Spinal cord (tissue), 10 donors: Measurements from ENCODE around the gene CYP26A1. TPM values are rescaled to one million over a fixed set of nuclear protein-coding genes. Genes with fewer than 3 reads are reported as not detected.

ENCODE experiments used
- DNase-seq, 6 donors: peaks; one replicate each; pipeline versions ENCODE4 v3.0.0 to v3.0.0-alpha.2; 2013 to 2015; ENCODE audit warnings: low spot score in 6 of 6, low read depth in 4 of 6
- H3K27ac ChIP-seq: one replicate; pipeline ENCODE4 v1.5.1; 2013; ENCODE audit warnings: low read depth, low read length, control low read depth
- H3K27me3 ChIP-seq: one replicate; pipeline ENCODE4 v1.6.1; 2013; ENCODE audit warnings: low read length; ENCODE audit not compliant: control insufficient read depth, insufficient read depth
- H3K36me3 ChIP-seq: one replicate; pipeline ENCODE4 v1.6.1; 2013; ENCODE audit warnings: low read length; ENCODE audit not compliant: control insufficient read depth, insufficient read depth
- H3K4me1 ChIP-seq: one replicate; pipeline ENCODE4 v1.6.1; 2013; ENCODE audit warnings: low read length; ENCODE audit not compliant: control insufficient read depth, insufficient read depth
- H3K4me3 ChIP-seq: one replicate; pipeline ENCODE4 v1.5.1; 2013; ENCODE audit warnings: low read depth, low read length, control low read depth
- H3K9me3 ChIP-seq: one replicate; pipeline ENCODE4 v1.6.1; 2013; ENCODE audit warnings: low read length; ENCODE audit not compliant: control insufficient read depth, insufficient read depth
- WGBS: methylation state at CpG from one replicate; pipeline ENCODE4 v1.1.5; 2013; ENCODE audit warnings: missing lambda C conversion rate; ENCODE audit not compliant: insufficient coverage; 5-methylcytosine and 5-hydroxymethylcytosine counted together
- polyA plus RNA-seq, 2 donors: library from polyadenylated mRNA; unstranded; fragments of 120-200 nt; gene quantifications; one replicate each; pipeline ENCODE4 v1.2.1, GENCODE V29; 2013; ENCODE audit not compliant: insufficient read length in 2 of 2
- total RNA-seq, 2 donors: library from RNA; depleted of rRNA in 1 of 2; stranded (reverse); fragments of 120-200 nt in 1 of 2; fragments of >200 nt in 1 of 2; gene quantifications; one replicate each; pipeline versions ENCODE4 v1.2.3 to v1.2.4, GENCODE V29; 2013 to 2014
- donor health status: healthy.

Gene CYP26A1
- total and polyA plus RNA-seq, 4 donors, result 0.20 to 0.42 (median 0.29) TPM

DNA sequence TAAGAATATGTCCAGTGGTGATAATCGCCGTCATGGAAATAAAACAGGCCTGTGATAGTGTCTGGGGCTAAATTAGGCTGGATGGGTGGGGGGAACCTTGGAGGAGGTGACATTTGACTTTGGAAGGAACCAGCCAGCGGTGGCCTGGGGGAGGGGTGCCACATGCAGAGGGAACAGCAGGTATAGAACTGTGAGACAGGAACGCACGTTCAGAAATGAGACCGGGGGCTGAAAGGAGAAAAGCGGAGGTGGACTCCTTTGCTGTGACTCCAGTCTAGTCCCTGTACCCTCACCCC lies 2.6 kb upstream of the CYP26A1 start:
- Histone ChIP-seq H3K9me3 (no peaks in the 10 kb centered on the region), H3K4me3 (no peak overlapping the region), H3K27me3 (peaks cover 98% of the 10 kb centered on the region), H3K4me1 (peaks cover 51% of the 10 kb centered on the region), H3K36me3 (no peaks in the 10 kb centered on the region), H3K27ac (no peak overlapping the region)
- no peak for DNase-seq
- whole genome bisulfite sequencing, result 47% methylated on average over 2 of the region's 7 CpGs

DNA sequence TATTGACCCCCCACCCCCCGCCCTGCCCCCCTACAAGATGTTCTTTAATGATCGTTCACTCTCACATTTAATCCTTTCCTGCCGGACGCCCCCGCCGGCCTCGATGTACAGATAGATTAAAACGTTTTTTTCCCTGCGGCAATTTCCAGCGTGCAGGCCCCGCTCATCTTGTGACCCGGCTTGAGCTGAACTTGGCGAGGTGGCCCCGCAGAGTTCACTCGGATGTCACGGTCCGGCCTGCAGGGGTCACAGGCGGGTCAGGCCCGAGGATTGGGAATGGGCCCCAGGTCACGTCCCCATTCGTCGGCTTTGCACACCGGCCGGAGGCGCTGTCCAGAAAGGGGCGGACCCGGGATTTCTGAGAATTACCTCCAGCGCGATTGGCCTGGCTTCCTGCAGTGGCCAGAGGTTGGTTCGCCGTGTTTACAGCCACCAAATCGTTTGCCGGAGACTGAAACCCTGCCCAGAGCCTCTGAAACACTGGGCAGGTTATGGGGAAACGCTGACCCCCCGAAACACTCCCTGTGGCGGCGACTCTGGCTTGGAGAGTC lies 1.9 kb upstream of the CYP26A1 start:
- H3K4me1 ChIP-seq, result peaks cover 51% of the 10 kb centered on the region
- H3K36me3 ChIP-seq, result no peaks in the 10 kb centered on the region
- no peak overlapping the region for H3K4me3 ChIP-seq
- H3K9me3 ChIP-seq, result no peaks in the 10 kb centered on the region
- peaks cover 98% of the 10 kb centered on the region for H3K27me3 ChIP-seq
- WGBS, result under 1% methylated on average over 35 of the region's 37 CpGs
- DNase-seq, result no peak
- no peak overlapping the region for H3K27ac ChIP-seq

DNA sequence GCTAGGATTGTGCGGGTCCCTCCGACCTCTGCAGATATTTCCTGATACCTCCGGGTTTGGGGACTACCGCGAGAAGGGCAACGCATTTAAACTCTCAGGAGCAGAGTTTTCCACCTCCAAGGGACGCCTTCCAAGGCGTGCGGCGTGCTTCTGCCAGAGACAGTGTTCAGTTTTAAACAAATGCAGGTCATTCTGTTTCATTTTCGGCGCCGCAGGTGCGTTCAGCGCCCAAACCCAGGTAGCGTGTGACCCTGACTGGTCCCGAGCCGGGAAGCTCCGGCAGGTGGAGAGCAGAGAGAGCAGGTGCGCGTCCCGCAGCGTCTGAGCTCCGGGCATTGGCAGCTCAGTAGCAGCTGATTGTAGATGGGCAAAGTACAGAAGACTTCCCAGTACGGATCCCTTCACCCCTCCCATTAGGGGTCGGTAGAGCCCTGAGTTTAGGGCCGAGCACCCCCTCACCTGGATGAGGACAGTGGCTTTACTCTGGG lies 1.4 kb upstream of the CYP26A1 start:
- Histone ChIP-seq H3K9me3 (no peaks in the 10 kb centered on the region), H3K36me3 (no peaks in the 10 kb centered on the region), H3K27me3 (peaks cover 97% of the 10 kb centered on the region), H3K27ac (no peak overlapping the region), H3K4me3 (no peak overlapping the region), H3K4me1 (peaks cover 51% of the 10 kb centered on the region)
- WGBS, result under 1% methylated on average over 23 of the region's 27 CpGs
- DNase-seq, result peak in 1 of 6 donors; percentile 18

DNA sequence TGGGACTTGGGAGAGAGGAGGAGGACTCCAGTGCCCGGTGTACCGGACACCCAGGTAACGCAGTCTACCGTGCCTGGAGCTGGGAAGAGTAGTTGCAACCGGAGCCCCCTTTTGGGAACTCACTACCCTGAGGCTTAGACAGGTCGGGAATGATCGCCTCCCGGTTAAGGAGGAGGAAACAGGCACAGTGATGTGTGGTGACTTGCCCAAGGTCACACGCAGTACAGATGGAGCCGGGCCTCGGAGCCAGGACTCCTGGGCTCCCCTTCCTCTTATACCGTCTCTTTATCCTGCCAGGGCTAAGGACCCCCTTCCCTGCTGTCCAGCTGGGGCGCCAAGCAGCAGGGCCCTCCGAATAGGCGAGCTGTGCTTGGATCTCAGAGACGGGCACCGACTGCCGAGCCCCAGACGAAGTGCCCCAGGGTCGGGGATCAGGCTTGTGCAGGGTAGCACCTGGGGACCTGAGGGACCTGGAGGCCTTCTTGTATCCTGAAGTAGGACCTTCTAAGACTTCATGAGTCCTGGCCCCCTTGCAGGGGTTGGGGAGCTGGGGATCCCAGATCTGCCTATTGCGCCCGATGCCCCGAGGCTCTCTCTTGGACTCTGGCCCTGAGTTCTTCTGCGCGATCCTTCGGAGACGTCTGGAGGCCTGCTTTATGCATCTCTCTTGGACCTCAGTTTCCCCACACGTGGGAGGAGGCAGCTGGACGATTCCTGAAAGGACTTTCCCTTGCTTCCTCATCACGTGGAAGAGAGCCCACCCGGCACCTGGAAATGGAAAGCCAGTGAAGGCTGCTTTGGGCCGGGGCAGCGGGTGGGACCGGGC lies 767 bp upstream of the CYP26A1 start:
- Histone ChIP-seq H3K27me3 (peaks cover 94% of the 10 kb centered on the region), H3K27ac (no peak overlapping the region), H3K36me3 (no peaks in the 10 kb centered on the region), H3K4me3 (no peak overlapping the region), H3K4me1 (peaks cover 50% of the 10 kb centered on the region), H3K9me3 (no peaks in the 10 kb centered on the region)
- WGBS, result 2% methylated on average over 34 of the region's 34 CpGs
- DNase-seq, result no peak

DNA sequence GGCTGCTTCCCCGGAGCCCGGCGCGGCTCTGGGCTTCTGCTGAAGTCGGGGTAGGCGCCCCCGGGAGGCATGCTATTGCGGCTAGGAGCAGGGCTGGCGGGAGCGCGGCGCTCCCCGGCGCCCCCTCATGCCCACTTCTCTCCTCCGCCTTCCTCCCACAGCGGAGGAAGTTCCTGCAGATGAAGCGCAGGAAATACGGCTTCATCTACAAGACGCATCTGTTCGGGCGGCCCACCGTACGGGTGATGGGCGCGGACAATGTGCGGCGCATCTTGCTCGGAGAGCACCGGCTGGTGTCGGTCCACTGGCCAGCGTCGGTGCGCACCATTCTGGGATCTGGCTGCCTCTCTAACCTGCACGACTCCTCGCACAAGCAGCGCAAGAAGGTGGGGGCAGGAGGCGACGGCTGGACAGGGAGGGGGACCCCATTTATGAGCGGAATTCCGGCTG lies 479 bp downstream of the CYP26A1 start:
- DNase-seq, result peak in 2 of 6 donors; percentile 62 to 68
- H3K36me3 ChIP-seq, result no peaks in the 10 kb centered on the region
- H3K27ac ChIP-seq, result no peak overlapping the region
- no peak overlapping the region for H3K4me3 ChIP-seq
- peaks cover 83% of the 10 kb centered on the region for H3K27me3 ChIP-seq
- H3K4me1 ChIP-seq, result peaks cover 38% of the 10 kb centered on the region
- H3K9me3 ChIP-seq, result no peaks in the 10 kb centered on the region
- under 1% methylated on average over 40 of the region's 40 CpGs for WGBS

DNA sequence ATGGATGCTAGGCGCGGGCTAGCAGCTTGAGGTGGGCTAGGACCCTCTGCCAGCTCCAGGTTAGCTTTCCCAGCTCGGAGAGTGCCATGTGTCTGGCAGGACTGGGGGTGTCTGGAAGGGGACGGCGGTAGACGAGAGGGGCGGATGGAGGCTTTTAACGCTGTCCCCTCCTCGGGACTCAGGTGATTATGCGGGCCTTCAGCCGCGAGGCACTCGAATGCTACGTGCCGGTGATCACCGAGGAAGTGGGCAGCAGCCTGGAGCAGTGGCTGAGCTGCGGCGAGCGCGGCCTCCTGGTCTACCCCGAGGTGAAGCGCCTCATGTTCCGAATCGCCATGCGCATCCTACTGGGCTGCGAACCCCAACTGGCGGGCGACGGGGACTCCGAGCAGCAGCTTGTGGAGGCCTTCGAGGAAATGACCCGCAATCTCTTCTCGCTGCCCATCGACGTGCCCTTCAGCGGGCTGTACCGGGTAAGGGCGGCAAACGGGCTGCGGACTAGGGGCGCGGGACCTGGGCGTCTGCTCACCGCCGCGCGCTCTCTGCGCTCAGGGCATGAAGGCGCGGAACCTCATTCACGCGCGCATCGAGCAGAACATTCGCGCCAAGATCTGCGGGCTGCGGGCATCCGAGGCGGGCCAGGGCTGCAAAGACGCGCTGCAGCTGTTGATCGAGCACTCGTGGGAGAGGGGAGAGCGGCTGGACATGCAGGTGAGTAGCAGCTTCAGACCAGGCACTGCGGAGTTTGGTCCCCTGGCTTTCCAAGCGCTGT lies 1.1 kb downstream of the CYP26A1 start:
- no peaks in the 10 kb centered on the region for H3K36me3 ChIP-seq
- no peak overlapping the region for H3K4me3 ChIP-seq
- no peaks in the 10 kb centered on the region for H3K9me3 ChIP-seq
- no peak overlapping the region for H3K27ac ChIP-seq
- peak in 1 of 6 donors; percentile 36 for DNase-seq
- peaks cover 77% of the 10 kb centered on the region for H3K27me3 ChIP-seq
- WGBS, result under 1% methylated on average over 67 of the region's 67 CpGs
- peaks cover 38% of the 10 kb centered on the region for H3K4me1 ChIP-seq

DNA sequence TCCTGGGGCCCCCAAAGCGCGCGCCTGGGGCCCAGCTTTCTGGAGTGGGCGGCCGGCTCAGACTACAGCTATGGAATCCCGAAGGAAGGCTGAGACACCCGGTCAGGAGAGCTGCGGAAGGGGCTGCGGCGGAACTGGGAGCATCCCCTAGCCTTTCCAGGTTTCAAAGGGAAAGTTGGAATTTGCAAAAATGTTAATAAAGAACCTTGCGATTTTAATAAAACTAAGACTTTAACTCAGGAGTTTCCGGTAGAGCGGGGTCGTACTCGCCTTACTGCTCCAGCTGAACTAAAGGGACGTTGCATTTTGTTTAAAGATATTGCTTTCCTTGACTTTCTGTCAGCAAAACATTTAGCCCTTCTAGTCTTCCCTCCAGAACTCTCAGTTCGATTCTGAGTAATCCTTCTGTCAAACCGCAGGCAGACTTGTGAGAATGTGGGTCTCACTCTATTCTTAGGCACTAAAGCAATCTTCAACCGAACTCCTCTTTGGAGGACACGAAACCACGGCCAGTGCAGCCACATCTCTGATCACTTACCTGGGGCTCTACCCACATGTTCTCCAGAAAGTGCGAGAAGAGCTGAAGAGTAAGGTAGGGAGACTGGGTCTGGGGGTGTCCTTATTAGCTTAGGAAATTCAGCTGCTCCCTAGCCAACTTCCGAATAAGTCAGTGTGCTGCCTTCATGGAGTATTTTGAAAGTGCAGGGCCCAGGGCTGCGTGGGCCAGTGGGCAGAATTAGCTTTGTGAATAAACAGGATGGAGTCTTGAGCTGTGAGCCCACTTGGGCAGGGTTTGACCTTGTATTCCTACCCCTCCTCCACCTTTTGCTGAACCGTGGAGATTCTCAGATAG lies 1.9 kb downstream of the CYP26A1 start:
- DNase-seq, result no peak
- Histone ChIP-seq H3K9me3 (no peaks in the 10 kb centered on the region), H3K27me3 (peaks cover 69% of the 10 kb centered on the region), H3K27ac (no peak overlapping the region), H3K4me3 (no peak overlapping the region), H3K4me1 (peaks cover 44% of the 10 kb centered on the region), H3K36me3 (no peaks in the 10 kb centered on the region)
- 9% methylated on average over 20 of the region's 25 CpGs for WGBS

DNA sequence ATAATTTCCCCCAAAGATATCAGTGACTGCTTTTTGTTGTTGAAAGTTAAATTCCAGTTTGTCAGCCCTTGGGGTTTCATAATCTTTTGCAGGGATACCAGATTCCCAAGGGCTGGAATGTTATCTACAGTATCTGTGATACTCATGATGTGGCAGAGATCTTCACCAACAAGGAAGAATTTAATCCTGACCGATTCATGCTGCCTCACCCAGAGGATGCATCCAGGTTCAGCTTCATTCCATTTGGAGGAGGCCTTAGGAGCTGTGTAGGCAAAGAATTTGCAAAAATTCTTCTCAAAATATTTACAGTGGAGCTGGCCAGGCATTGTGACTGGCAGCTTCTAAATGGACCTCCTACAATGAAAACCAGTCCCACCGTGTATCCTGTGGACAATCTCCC lies 3.2 kb downstream of the CYP26A1 start:
- Histone ChIP-seq H3K4me1 (peaks cover 41% of the 10 kb centered on the region), H3K9me3 (no peaks in the 10 kb centered on the region), H3K36me3 (no peaks in the 10 kb centered on the region), H3K27me3 (peaks cover 57% of the 10 kb centered on the region), H3K4me3 (no peak overlapping the region), H3K27ac (no peak overlapping the region)
- WGBS, result 71% methylated on average over 1 of the region's 2 CpGs
- no peak for DNase-seq

DNA sequence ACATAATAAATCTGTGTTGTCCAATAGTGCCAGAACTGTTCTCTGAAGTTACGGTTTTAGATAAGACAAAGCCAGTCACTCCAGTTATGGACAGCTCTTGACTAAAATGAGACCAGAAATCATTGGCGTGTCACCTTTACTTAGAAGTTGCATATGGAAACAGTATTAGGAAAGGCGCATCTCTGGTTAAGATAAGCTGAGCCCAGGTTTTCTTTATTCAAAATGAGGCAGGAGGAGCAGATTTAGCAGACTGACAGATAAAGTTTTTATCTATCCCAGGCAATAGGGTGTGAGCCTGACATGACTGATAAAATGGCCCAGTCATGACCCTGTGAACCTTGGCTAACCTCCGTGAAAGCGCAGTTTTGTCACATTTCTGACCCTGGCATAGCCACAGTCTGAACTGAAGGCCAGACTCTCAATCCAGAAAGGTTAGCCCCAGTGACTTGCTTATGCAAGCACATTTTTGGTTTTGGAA lies 4.2 kb downstream of the CYP26A1 start:
- 86% methylated on average over 5 of the region's 5 CpGs for WGBS
- no peak overlapping the region for H3K27ac ChIP-seq
- H3K36me3 ChIP-seq, result no peaks in the 10 kb centered on the region
- H3K4me3 ChIP-seq, result no peak overlapping the region
- H3K4me1 ChIP-seq, result peaks cover 30% of the 10 kb centered on the region
- H3K27me3 ChIP-seq, result peaks cover 47% of the 10 kb centered on the region
- no peaks in the 10 kb centered on the region for H3K9me3 ChIP-seq
- DNase-seq, result no peak
